HTR-8/SVneo (cell line): Measurements from ENCODE around the gene CTXND2.
A peak's percentile ranks its signal among the peaks of the same experiment; 100 is the strongest.
"Not testable (repeated sequence)": the region's sequence is repeated elsewhere in the genome, so short reads cannot be mapped to it uniquely, and the experiment has no call there.

ENCODE experiments used
- DNase-seq: peaks from one replicate; pipeline ENCODE4 v3.0.0; 2011; ENCODE audit warnings: low spot score, mixed read lengths; ENCODE audit not compliant: insufficient read length
- FAIRE-seq: peaks from 2 replicates; lab custom pipeline; 2011; peaks lifted over from hg19 to GRCh38; lab: Jason Lieb, UNC

Gene CTXND2

DNA sequence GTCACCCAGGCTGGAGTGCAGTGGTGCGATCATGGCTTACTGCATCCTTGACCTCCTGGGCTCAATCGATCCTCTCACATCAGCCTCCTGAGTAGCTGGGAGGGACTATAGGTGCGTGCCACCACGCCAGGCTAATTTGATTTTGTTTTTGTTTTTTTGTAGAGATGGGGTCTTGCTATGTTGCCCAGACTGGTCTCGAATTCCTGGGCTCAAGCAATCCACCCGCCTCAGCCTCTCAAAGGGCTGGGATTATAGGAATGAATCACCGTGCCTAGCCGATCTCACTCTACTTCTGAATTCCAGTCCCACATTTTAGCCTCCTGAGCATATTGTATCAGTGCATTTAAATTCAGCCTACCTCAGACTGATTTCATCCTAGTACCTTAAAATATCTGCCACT is 1.8 kb downstream of the CTXND2 start:
- DNase-seq (no peak), FAIRE-seq (no peak)

DNA sequence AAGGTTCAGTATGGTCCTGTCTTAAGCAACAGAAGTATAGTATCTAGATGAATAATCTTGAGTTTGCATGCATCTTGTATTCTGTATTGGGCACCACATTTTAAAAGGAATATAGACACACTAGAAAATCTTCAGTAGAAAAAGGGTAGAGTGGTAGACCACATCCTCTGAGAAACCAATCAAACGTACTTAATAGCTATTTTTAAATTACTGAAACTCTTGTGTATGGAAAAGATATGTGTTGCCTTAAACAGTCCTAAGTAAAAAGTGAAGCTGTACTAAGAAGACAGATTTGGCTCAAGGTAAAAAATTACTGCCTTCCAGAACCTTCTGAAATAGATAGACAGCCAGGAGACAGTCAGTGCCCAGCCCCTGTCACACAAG is 3.1 kb downstream of the CTXND2 start:
- DNase-seq (no peak), FAIRE-seq (no peak)

DNA sequence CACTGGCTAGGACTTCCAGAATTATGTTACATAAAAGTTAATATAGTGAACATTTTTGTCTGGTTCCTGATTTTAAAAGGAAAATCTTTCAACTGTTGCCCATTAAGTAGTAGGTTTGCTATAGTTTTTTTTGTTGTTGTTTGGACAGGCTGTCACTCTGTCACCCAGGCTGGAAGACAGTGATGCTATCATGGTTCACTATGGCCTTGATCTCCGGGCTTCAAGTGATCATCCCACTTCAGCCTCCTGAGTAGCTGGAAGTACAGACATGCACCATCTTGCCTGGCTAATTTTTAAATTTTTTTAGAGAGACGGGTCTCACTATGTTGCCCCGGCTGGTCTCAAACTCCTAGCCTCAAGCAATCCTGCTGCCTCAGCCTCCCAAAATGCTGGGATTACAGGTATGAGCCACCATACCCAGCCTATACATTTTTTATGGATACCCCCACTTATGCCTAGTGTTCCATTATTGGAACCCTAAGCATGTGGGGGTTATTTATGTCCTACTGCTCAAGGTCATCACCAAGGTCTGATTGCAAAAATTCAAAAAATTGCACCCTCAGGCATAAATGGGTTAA is 6.5 kb downstream of the CTXND2 start:
- DNase-seq = no peak
- no peak for FAIRE-seq

DNA sequence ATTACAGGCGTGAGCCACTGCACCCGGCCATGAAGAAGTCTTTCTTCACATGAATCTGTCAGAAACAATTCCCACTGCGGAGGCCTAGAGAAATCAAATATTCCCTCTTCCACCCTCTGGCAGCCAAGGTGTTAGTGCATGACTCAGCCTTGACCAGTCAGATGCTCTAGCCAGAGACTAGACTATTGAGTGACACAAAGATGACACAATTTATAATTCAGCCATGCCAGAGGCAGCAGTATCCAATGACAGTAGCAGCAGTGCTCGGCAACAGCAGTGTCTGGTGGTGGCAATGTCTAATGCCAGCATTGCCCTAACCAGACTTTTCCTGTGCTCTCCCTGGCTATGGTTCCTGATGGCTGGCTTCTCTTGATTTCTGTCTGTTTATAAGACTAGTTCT is 8.7 kb downstream of the CTXND2 start:
- peak; percentile 31 for FAIRE-seq

DNA sequence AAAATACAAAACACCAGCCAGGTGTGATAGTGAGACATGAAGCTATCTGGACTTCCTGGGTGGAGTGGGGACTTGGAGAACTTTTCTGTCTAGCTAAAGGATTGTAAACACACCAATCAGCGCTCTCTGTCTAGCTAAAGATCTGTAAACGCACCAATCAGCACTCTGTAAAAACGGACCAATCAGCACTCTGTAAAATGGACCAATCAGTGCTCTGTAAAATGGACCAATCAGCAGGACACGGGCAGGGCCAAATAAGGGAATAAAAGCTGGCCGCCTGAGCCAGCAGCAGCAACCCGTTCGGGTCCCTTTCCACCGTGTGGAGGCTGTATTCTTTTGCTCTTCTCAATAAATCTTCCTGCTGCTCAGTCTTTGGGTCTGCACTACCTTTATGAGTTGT is 12.9 kb downstream of the CTXND2 start:
- DNase-seq, FAIRE-seq: not testable (repeated sequence)

More for the DNA sequence above, 8.7 kb downstream of the CTXND2 start:
- DNase-seq = peak; percentile 66

DNA sequence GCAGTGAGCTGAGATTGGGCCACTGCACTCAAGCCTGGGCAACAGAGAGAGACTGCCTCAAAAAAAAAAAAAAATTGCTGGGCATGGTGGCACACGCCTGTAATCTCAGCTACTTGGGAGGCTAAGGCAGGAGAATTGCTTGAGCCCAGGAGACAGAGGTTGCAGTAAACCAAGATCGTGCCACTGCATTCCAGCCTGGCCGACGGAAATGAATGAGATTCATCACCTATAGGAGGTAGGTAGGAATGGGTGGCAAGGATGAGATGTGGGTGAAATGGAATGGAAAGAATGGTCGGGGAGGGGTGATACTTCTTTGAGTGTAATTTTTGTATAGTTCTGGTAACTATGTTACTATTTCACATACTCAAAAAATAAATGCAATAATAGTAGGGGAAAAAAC is 15.4 kb downstream of the CTXND2 start:
- DNase-seq (no peak), FAIRE-seq (no peak)

DNA sequence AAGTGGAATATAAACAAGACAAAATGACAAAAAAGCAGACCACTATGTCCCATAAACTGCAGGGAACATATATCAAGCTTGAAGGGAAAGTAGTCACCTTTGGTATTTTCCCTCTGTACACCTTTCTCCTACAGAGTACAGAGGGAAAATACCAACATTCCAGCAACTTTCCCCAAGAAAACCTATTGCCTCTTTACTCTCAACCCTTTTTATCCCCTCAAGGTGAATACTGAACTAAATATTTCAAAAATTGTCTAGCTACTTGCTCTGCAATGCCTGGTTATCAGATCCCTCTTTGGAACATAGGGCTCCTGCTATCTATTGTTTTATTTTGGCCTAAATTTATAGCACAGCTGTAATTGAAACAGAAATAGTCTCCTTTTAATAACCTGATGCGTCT is 15.8 kb downstream of the CTXND2 start:
- FAIRE-seq (no peak), DNase-seq (no peak)

DNA sequence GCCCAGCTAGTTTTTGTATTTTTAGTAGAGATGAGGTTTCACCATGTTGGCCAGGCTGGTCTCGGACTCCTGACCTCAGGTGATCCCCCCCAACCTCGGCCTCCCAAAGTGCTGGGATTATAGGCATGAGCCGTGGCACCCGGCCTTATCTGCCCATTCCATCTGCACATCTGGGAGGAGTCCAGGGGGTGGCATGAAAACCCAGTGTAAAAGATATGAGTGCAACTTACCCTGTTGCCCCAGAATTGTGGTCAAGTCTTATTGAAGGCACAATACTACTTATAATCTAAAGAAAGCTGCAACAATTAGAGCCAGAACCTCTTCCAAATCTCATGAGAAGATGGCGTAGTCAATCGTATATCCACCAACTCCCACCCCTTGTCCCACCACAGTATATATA is 18.4 kb downstream of the CTXND2 start:
- no peak for FAIRE-seq
- DNase-seq = no peak

DNA sequence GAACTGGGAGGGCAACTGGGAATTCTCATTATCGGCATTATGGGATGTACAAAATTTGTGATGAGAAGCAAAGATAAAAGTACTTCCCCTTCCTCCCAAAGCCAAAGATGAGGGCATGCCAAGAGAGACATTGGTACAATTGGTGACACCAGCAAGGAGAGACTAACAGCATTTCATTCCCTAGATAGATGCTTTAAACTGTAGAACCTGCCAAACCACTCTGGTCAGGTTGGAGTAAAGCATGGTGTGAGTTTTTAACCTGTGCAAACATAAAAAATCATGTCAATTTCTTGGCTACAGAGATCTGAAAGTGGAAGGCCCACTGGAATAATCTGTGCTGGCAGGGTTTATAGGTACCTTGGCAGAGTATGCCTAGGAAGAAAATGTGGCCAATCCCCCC is 19.4 kb downstream of the CTXND2 start:
- DNase-seq (no peak), FAIRE-seq (no peak)

DNA sequence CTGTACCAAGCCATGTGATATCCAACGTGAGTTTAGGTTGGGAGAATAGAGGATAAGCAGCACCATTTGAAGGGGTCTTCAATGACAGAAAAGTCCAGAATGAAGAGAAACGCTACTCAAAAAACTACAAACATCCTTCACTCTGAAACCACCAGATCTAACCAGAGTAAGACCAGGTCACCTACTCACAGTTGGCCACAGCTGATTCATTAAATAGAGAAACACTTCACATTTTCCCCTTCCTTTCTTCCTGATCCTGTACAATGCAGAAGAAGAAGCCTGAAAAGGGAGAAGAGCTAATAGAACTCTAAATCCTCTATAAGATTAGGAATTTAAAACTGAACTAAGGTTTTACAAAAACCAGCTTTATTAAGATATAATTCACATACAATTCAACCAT is 19.9 kb downstream of the CTXND2 start:
- no peak for FAIRE-seq
- no peak for DNase-seq

DNA sequence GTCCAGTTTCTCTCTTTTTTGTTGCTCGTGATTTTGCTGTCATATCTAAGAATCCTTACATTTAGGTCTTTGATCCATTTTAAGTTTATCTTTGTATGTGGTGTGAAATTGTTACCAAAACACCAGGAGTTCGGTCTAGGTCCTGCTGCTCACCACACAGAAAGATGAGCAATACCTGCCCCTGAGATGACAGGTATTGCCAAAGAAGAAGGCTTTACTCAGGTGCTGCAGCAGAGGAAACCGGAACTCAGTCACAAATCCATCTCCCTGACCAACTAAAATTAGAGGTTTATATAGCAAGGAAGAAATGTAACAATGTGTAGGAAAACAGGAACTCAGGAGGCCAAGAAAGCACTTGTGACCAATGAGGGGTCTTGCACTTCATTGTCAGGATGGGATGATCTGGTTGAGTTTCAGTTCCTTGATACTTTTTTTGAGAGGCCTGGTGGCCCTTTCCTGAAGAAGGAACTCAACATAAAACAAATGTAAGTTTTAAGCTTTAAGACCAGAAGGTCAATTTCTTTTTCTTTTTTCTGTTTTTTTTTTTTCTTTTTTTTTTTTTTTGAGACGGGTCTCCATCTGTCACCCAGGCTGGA is 22.7 kb downstream of the CTXND2 start:
- FAIRE-seq = no peak

DNA sequence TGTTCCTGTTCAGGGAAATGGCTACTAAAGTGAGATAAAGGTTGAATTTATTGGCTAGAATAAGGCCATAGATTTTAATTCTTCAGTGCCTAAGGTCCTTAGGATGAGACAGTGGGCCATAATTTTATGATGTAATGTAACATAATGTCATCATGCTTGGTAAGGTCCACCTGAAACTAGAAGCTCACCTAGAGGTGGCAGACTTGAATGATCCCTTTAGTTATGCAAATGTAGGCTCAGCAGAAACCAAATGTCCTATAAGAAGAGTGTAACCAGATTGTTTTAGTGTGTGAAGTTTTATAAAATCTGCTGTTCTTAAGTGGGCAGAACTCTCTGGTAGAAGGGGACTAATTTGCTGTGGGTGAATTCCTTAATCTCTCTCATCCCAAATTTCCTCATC is 25.7 kb downstream of the CTXND2 start:
- FAIRE-seq (no peak), DNase-seq (no peak)

More for the DNA sequence above, 22.7 kb downstream of the CTXND2 start:
- DNase-seq = no peak

DNA sequence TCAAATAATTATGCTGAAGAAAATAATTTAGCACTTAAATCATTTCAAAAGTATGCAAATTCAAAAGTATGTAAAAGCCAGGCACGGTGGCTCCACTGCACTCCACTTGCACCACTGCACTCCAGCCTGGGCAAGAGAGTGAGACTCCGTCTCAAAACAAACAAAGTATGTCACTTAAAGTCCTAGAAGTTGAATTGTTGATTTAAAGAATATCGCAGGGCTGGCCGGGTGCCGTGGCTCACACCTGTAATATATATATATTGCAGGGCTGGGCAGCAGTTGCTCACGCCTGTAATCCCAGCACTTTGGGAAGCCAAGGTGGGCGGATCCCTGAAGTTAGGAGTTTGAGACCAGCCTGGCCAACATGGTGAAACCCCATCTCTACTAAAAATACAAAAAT is 30.5 kb downstream of the CTXND2 start:
- FAIRE-seq = no peak

DNA sequence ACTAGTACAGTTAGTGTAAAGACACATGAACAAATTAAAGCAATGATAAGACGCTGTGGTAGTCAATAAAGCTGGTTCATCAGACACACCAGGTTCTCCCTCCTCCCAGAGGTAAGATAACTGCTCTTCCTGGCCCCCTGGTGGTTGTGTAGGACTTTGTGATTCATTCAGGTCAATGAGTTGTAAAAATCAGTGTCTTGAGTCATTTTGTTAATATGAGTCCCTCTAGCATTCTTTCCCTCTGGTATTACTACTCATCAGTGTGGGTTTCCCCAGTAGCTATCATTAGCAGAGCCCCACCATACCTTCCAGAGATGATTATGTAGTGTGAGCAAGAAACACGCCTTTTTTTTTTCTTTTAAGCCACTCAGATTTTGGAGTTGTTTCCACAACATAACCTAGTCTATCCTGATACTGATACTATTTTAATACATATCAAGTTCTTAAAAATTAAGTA is 35.6 kb downstream of the CTXND2 start:
- peak; percentile 83 for DNase-seq
- no peak for FAIRE-seq

More for the DNA sequence above, 30.5 kb downstream of the CTXND2 start:
- DNase-seq = no peak

DNA sequence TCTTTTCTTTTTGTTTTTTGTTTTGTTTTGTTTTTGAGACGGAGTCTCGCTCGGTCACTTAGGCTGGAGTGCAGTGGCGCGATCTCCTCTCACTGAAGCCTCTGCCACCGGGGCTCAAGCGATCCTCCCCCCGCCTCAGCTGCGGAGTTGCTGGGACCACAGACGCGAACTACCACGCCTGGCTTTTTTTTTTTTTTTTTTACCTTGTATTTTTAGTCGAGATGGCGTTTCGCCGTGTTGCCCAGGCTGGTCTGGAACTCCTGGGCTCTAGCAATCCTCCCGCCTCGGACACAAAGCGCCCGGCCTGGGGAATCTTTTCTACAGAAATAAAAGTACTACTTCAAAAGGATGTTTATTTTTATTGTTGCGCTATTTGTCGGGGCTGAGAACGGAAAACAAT is 38.1 kb downstream of the CTXND2 start:
- FAIRE-seq = no peak

DNA sequence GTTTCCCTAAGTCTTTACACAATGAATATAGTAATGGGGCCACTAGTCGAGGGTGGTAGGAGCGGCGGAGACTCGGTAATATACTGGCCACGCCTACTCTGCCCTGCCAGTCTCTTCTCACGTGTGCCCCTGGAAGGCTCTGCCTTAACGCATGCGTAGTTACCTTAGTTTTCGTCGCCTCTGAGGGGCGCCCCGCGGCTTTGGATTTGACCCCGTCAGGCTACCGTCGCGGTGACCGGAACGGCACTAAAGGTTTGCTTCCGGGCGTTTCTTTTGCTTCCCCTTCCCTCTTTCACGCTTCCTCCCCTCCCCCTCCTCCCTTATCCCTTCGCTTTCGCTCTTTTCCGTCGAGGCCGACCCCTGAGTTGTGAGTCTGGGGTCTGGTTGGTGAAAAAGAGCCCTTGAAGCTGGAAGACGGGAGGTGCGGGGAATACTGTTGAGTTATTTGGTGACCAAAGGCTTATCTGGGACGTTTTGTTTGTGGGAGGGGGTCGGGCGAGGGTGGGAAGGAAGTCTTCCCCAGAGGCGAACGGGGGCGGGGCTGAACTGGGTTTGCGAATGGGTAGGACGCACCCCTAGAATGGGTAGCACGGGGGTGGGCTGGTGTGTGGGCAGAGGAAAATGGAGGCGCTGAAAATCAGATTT is 39.3 kb downstream of the CTXND2 start, which contains the start of gene SETDB1:
SETDB1 (plus strand) TSS at position 267 of the 645 bp plus-strand sequence. CDS start 1,352 bp downstream, outside the sequence.
- DNase-seq = peak; percentile 95
- no peak for FAIRE-seq

More for the DNA sequence above, 38.1 kb downstream of the CTXND2 start:
- DNase-seq = no peak

DNA sequence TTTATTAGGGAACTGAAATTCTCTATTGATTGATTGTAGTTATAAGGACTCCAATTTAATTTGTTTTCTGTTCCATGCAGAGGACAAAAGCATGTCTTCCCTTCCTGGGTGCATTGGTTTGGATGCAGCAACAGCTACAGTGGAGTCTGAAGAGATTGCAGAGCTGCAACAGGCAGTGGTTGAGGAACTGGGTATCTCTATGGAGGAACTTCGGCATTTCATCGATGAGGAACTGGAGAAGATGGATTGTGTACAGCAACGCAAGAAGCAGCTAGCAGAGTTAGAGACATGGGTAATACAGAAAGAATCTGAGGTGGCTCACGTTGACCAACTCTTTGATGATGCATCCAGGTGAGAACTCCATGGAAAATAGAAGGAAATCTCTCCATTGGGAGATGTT is 40.7 kb downstream of the CTXND2 start:
- no peak for DNase-seq
- FAIRE-seq = no peak

DNA sequence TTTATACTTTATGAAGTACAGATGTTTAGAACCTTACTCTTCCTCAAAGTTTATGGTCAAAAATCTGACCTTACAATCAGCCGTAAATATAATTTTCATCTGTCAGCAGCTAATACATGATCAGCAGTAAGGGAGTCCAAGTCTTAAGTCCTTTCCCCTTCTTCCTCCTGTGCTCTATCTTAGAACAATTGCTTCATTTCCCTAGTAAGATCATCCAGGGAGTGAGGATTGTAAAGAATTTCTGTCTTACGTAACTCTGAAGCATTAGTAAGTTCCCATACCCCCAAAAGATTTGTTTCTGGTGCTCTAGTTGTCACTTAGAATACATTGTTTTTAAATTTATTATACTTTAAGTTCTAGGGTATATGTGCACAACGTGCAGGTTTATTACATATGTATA is 41.4 kb downstream of the CTXND2 start:
- DNase-seq (no peak), FAIRE-seq (no peak)

DNA sequence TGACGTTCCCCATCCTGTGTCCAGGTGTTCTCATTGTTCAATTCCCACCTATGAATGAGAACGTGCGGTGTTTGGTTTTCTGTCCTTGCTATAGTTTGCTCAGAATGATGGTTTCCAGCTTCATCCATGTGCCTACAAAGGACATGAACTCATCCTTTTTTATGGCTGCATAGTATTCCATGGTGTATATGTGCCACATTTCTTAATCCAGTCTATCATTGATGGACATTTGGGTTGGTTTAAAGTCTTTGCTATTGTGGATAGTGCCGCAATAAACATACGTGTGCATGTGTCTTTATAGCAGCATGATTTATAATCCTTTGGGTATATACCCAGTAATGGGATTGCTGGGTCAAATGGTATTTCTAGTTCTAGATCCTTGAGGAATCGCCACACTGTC is 41.8 kb downstream of the CTXND2 start:
- not testable (repeated sequence) for DNase-seq, FAIRE-seq

DNA sequence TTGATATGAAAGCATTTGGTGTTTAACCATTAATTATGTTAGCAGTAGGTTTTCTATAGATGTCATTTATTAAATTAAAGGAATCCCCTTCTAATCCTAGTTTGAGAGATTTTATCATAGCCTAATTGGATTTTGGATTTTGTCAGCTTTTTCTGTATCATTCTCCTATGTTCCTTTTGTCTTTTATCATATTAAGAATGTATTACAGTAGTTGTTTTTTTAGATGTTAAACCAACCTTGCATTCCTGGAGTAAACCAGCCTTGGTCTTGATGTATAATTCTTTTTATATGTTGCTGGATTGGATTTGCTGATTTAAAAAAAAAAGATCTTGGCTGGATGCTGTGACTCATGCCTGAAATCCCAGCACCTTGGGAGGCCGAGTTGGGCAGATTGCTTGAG is 44.8 kb downstream of the CTXND2 start:
- no peak for DNase-seq

DNA sequence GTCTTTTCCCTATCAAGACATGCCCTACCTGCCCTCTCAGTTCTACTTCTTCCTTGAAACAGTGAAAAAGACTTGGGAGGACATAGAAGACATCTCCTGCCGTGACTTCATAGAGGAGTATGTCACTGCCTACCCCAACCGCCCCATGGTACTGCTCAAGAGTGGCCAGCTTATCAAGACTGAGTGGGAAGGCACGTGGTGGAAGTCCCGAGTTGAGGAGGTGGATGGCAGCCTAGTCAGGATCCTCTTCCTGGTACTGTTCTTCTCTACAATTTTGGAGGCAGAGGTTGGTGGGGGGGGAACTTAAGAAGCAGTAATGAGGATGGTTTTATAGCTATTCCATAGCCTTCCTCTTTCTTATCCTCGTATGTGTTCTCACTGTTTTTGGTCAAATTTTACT is 57.9 kb downstream of the CTXND2 start:
- DNase-seq (no peak), FAIRE-seq (no peak)

More for the DNA sequence above, 44.8 kb downstream of the CTXND2 start:
- no peak for FAIRE-seq
